HG03066 (cell line): ENCODE results near the gene NELFE.
"Not testable (repeated sequence)": the region's sequence is repeated elsewhere in the genome, so short reads cannot be mapped to it uniquely, and the experiment has no call there.

Experiments
- ATAC-seq: cut with Tn5 transposase; IDR thresholded peaks from one replicate; pipeline ENCODE4 v1.9.1; 2021; ENCODE audit warnings: low read depth; ENCODE audit not compliant: unreplicated experiment

The NELFE gene

GRCh38 chr6:31922942-31923341 lies 35.8 kb downstream of the NELFE start:
- ATAC-seq, result no peak

GRCh38 chr6:31920811-31921210 lies 38.0 kb downstream of the NELFE start:
- ATAC-seq, result no peak

GRCh38 chr6:31919624-31920303 lies 39.0 kb downstream of the NELFE start:
- ATAC-seq, result no peak

GRCh38 chr6:31918069-31918720 lies 40.6 kb downstream of the NELFE start:
- ATAC-seq, result no peak

GRCh38 chr6:31915756-31916155 lies 43.0 kb downstream of the NELFE start:
- ATAC-seq, result no peak

- ATAC-seq, result no peak
These were observed 43.4 kb downstream of the NELFE start for GRCh38 chr6:31915351-31915750.

GRCh38 chr6:31911826-31912585 lies 46.8 kb downstream of the NELFE start:
- no peak for ATAC-seq

- ATAC-seq, result not testable (repeated sequence)
These were observed 49.5 kb downstream of the NELFE start for GRCh38 chr6:31909298-31909697.

- ATAC-seq, result no peak
These were observed 50.0 kb downstream of the NELFE start for GRCh38 chr6:31908791-31909190.

- not testable (repeated sequence) for ATAC-seq
These were observed 50.5 kb downstream of the NELFE start for GRCh38 chr6:31908255-31908654.

GRCh38 chr6:31907158-31907813 lies 51.5 kb downstream of the NELFE start:
- ATAC-seq, result no peak

GRCh38 chr6:31906727-31907126 lies 52.0 kb downstream of the NELFE start:
- not testable (repeated sequence) for ATAC-seq

GRCh38 chr6:31906122-31906521 lies 52.6 kb downstream of the NELFE start:
- no peak for ATAC-seq

- no peak for ATAC-seq
These were observed 53.7 kb downstream of the NELFE start for GRCh38 chr6:31905041-31905440.

GRCh38 chr6:31903957-31904356 lies 54.8 kb downstream of the NELFE start:
- ATAC-seq, result no peak
